Large intestine (tissue), 3 donors: ENCODE data around the gene RNASE1. TPM values are rescaled to one million over a fixed set of nuclear protein-coding genes. Genes with fewer than 3 reads are reported as not detected.

Experiments used
- DNase-seq, 2 donors: peaks; one replicate each; pipeline versions ENCODE4 v3.0.0 to v3.0.0-alpha.2; 2013
- H3K27ac ChIP-seq: one replicate; pipeline ENCODE4 v1.5.1; 2013; ENCODE audit warnings: low read length
- H3K27me3 ChIP-seq: 2 replicates; pipeline ENCODE4 v1.6.1; 2013; ENCODE audit warnings: low read length; ENCODE audit not compliant: control insufficient read depth, insufficient read depth
- H3K36me3 ChIP-seq: 2 replicates; pipeline ENCODE4 v1.6.1; 2013; ENCODE audit warnings: low read length; ENCODE audit not compliant: control insufficient read depth, insufficient read depth
- H3K4me1 ChIP-seq: one replicate; pipeline ENCODE4 v1.6.1; 2013; ENCODE audit warnings: low read length; ENCODE audit not compliant: control insufficient read depth, insufficient read depth
- H3K4me3 ChIP-seq: one replicate; pipeline ENCODE4 v1.5.1; 2013; ENCODE audit warnings: low read length
- H3K9me3 ChIP-seq: one replicate; pipeline ENCODE4 v1.6.1; 2013; ENCODE audit warnings: mild to moderate bottlenecking, low read depth, low read length, moderate library complexity; ENCODE audit not compliant: control insufficient read depth
- WGBS: methylation state at CpG from one replicate; pipeline ENCODE4 v1.1.5; 2013; ENCODE audit warnings: low lambda C conversion rate; ENCODE audit not compliant: insufficient coverage; 5-methylcytosine and 5-hydroxymethylcytosine counted together
- polyA plus RNA-seq: library from polyadenylated mRNA; unstranded; fragments of 120-200 nt; gene quantifications from one replicate; pipeline ENCODE4 v1.2.1, GENCODE V29; 2013

The RNASE1 gene
- polyA plus RNA-seq, 1 donor, result 107 TPM

GRCh38 chr14:20751963-20752562 lies 50.6 kb downstream of the RNASE1 start:
- Histone ChIP-seq H3K27ac (no peak overlapping the region), H3K27me3 (no peaks in the 10 kb centered on the region), H3K4me3 (no peak overlapping the region), H3K9me3 (no peaks in the 10 kb centered on the region), H3K4me1 (no peaks in the 10 kb centered on the region), H3K36me3 (no peaks in the 10 kb centered on the region)
- WGBS, result no CpG with 5 or more reads among the region's 5 CpGs
- no peak for DNase-seq

Other genes starting within 250 kb of the RNASE1 start
- gene RNASE9, start 241.8 kb downstream of the RNASE1 start, polyA plus RNA-seq, result not detected
- gene RNASE11, start 214.8 kb downstream of the RNASE1 start, polyA plus RNA-seq, result not detected
- not detected for gene RNASE12, start 211.5 kb downstream of the RNASE1 start, polyA plus RNA-seq
- not detected for gene OR6S1, start 161.2 kb downstream of the RNASE1 start, polyA plus RNA-seq
- gene RNASE4, start 118.3 kb downstream of the RNASE1 start, polyA plus RNA-seq, result 37.1 TPM
- gene ANG, start 114.1 kb downstream of the RNASE1 start, polyA plus RNA-seq, result 43.6 TPM
- gene EDDM3A, start 57.0 kb downstream of the RNASE1 start, polyA plus RNA-seq, result not detected
- not detected for gene EDDM3B, start 34.4 kb downstream of the RNASE1 start, polyA plus RNA-seq
- 15.9 TPM for gene RNASE6, start 21.6 kb downstream of the RNASE1 start, polyA plus RNA-seq
- gene RNASE3, start 88.5 kb upstream of the RNASE1 start, polyA plus RNA-seq, result 0.18 TPM
- gene RNASE2, start 152.6 kb upstream of the RNASE1 start, polyA plus RNA-seq, result 0.39 TPM
- gene METTL17, start 187.1 kb upstream of the RNASE1 start, polyA plus RNA-seq, result 86.6 TPM
- 0.06 TPM for gene SLC39A2, start 196.4 kb upstream of the RNASE1 start, polyA plus RNA-seq
- gene NDRG2, start 222.2 kb upstream of the RNASE1 start, polyA plus RNA-seq, result 76.5 TPM
- 0.16 TPM for gene TPPP2, start 227.4 kb upstream of the RNASE1 start, polyA plus RNA-seq
- gene RNASE13, start 232.0 kb upstream of the RNASE1 start, polyA plus RNA-seq, result 0.09 TPM
- gene RNASE7, start 239.5 kb upstream of the RNASE1 start, polyA plus RNA-seq, result 0.09 TPM